IPS-15b (cell line): ENCODE results near the gene SCRN1.

Experiments
- H3K27me3 ChIP-seq: one replicate; pipeline ENCODE4 v1.6.1; 2013; ENCODE audit warnings: low read length; ENCODE audit not compliant: control insufficient read depth, insufficient read depth
- H3K36me3 ChIP-seq: one replicate; pipeline ENCODE4 v1.6.1; 2013; ENCODE audit warnings: low read length; ENCODE audit not compliant: control insufficient read depth, insufficient read depth
- H3K4me1 ChIP-seq: one replicate; pipeline ENCODE4 v1.6.1; 2013; ENCODE audit warnings: mild to moderate bottlenecking, low read length; ENCODE audit not compliant: control insufficient read depth, insufficient read depth
- H3K4me3 ChIP-seq: one replicate; pipeline ENCODE4 v1.5.1; 2013; ENCODE audit warnings: low read depth, low read length
- H3K9ac ChIP-seq: one replicate; pipeline ENCODE4 v1.6.1; 2013; ENCODE audit warnings: low read depth, mild to moderate bottlenecking, low read length
- H3K9me3 ChIP-seq: one replicate; pipeline ENCODE4 v1.6.1; 2013; ENCODE audit warnings: mild to moderate bottlenecking, low read length; ENCODE audit not compliant: control insufficient read depth, insufficient read depth

SCRN1 gene

GRCh38 chr7:29883462-29884398 lies 105.9 kb downstream of the SCRN1 start:
- no peaks in the 10 kb centered on the region for H3K9me3 ChIP-seq
- H3K9ac ChIP-seq = no peak overlapping the region
- H3K4me1 ChIP-seq = peaks cover 25% of the 10 kb centered on the region
- peaks cover 2% of the 10 kb centered on the region for H3K27me3 ChIP-seq
- peak overlapping the region; percentile 43 for H3K4me3 ChIP-seq
- no peaks in the 10 kb centered on the region for H3K36me3 ChIP-seq

DNA sequence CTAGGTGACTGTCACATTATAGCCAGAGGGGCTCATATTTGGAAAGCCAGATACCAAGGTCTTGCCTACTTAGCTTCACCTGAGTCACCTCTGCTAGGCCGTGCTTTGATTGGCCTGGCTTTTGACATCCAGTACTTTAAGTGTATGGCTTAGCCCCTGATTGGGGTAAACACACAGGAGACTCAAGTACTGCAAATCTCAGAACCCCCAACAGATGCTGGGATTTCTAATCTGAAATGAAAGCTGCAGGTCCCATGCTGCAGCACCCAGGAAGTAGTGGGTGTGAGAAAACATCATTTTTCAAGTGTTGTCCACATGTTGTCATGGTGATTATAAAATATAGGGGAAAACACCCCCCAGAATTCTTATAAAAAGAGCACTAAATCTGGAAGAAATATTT lies 107.1 kb downstream of the SCRN1 start:
- Histone ChIP-seq H3K9me3 (no peaks in the 10 kb centered on the region), H3K27me3 (peaks cover 2% of the 10 kb centered on the region), H3K9ac (no peak overlapping the region), H3K4me1 (peaks cover 25% of the 10 kb centered on the region), H3K4me3 (no peak overlapping the region), H3K36me3 (no peaks in the 10 kb centered on the region)

GRCh38 chr7:29881724-29882123 lies 107.9 kb downstream of the SCRN1 start:
- H3K4me1 ChIP-seq = peaks cover 25% of the 10 kb centered on the region
- H3K9me3 ChIP-seq = no peaks in the 10 kb centered on the region
- no peak overlapping the region for H3K4me3 ChIP-seq
- peaks cover 2% of the 10 kb centered on the region for H3K27me3 ChIP-seq
- H3K36me3 ChIP-seq = no peaks in the 10 kb centered on the region
- no peak overlapping the region for H3K9ac ChIP-seq

GRCh38 chr7:29879609-29880008 lies 110.0 kb downstream of the SCRN1 start:
- peaks cover 2% of the 10 kb centered on the region for H3K27me3 ChIP-seq
- H3K4me3 ChIP-seq = no peak overlapping the region
- peaks cover 21% of the 10 kb centered on the region for H3K4me1 ChIP-seq
- no peak overlapping the region for H3K9ac ChIP-seq
- H3K36me3 ChIP-seq = no peaks in the 10 kb centered on the region
- no peaks in the 10 kb centered on the region for H3K9me3 ChIP-seq

DNA sequence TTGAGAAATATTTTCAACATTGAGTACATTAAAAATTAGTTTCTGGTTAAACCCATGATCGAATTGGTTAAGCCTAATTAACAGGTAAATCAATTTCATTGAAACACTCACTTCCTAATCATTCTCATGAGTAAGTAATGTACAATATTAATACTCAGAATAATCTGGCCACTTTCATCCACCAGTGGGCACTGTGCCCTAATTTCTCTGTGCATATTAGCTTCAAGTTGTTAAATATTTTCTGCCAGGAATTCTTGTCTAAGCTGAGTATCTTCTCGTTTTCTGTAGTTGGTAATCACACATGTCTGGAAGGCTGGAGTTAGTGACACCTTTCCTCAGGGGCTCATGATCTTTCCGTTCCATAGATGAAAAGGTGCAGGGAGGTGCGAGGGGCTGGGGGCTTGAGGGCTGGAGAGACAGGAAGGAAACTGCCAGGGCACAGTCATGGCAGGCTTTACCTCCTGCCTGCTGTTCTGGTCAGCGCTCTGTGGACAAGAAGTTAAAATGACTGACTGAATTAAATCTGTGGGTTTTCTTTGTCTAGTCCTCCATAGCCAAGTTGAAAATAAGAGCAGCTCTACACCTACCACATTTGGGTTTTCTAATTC lies 111.4 kb downstream of the SCRN1 start:
- no peak overlapping the region for H3K9ac ChIP-seq
- no peak overlapping the region for H3K4me3 ChIP-seq
- H3K27me3 ChIP-seq = peaks cover 2% of the 10 kb centered on the region
- no peaks in the 10 kb centered on the region for H3K9me3 ChIP-seq
- no peaks in the 10 kb centered on the region for H3K36me3 ChIP-seq
- H3K4me1 ChIP-seq = peaks cover 17% of the 10 kb centered on the region

GRCh38 chr7:29877196-29877595 lies 112.4 kb downstream of the SCRN1 start:
- Histone ChIP-seq H3K4me3 (no peak overlapping the region), H3K9me3 (no peaks in the 10 kb centered on the region), H3K4me1 (peaks cover 7% of the 10 kb centered on the region), H3K36me3 (no peaks in the 10 kb centered on the region), H3K9ac (no peak overlapping the region), H3K27me3 (no peaks in the 10 kb centered on the region)

GRCh38 chr7:29875741-29876140 lies 113.9 kb downstream of the SCRN1 start:
- H3K4me3 ChIP-seq = no peak overlapping the region
- no peak overlapping the region for H3K9ac ChIP-seq
- no peaks in the 10 kb centered on the region for H3K27me3 ChIP-seq
- H3K36me3 ChIP-seq = no peaks in the 10 kb centered on the region
- no peaks in the 10 kb centered on the region for H3K4me1 ChIP-seq
- H3K9me3 ChIP-seq = no peaks in the 10 kb centered on the region

GRCh38 chr7:29873644-29874294 lies 115.8 kb downstream of the SCRN1 start:
- Histone ChIP-seq H3K9ac (no peak overlapping the region), H3K36me3 (no peaks in the 10 kb centered on the region), H3K9me3 (no peaks in the 10 kb centered on the region), H3K4me3 (no peak overlapping the region), H3K27me3 (no peaks in the 10 kb centered on the region), H3K4me1 (no peaks in the 10 kb centered on the region)

DNA sequence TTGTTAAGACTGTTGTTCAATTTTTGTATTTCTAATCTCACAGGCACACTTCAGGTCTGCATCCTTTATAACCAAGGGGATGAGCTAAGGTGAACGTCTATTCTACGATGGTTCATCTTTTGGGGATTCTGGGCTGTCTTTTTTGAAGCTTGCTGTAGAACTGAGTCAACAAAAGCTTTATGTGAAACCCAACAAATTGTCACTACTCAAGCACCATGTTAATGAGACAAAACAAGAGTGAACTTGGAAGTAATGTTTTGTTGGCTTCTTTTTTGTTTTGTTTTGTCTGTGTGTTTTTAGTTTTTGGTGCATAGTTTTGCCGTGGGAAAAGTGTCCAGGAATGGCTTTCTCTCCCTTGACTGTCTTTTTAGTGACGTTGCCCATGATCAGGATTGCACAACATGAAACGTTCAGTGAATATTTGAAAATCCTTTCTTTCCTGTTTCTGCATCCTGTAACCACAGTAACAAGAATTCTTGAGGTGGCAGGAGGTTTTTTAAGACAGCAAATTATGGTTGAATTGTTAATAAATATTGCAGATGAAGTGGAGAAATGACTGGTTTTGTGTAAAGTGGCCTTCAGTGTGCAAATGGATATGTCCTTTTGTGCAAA lies 117.7 kb downstream of the SCRN1 start:
- H3K9ac ChIP-seq = no peak overlapping the region
- H3K4me3 ChIP-seq = no peak overlapping the region
- H3K4me1 ChIP-seq = no peaks in the 10 kb centered on the region
- H3K9me3 ChIP-seq = no peaks in the 10 kb centered on the region
- no peaks in the 10 kb centered on the region for H3K27me3 ChIP-seq
- no peaks in the 10 kb centered on the region for H3K36me3 ChIP-seq
